GM21381 (cell line): ENCODE data around the gene ITGB6.

Experiments
- ATAC-seq: cut with Tn5 transposase; IDR thresholded peaks from one replicate; pipeline ENCODE4 v1.9.1; 2021; ENCODE audit warnings: mild to moderate bottlenecking, moderate library complexity; ENCODE audit not compliant: unreplicated experiment

ITGB6 gene

GRCh38 chr2:160222546-160223283 lies 22.6 kb upstream of the ITGB6 start:
- ATAC-seq, result no peak

DNA sequence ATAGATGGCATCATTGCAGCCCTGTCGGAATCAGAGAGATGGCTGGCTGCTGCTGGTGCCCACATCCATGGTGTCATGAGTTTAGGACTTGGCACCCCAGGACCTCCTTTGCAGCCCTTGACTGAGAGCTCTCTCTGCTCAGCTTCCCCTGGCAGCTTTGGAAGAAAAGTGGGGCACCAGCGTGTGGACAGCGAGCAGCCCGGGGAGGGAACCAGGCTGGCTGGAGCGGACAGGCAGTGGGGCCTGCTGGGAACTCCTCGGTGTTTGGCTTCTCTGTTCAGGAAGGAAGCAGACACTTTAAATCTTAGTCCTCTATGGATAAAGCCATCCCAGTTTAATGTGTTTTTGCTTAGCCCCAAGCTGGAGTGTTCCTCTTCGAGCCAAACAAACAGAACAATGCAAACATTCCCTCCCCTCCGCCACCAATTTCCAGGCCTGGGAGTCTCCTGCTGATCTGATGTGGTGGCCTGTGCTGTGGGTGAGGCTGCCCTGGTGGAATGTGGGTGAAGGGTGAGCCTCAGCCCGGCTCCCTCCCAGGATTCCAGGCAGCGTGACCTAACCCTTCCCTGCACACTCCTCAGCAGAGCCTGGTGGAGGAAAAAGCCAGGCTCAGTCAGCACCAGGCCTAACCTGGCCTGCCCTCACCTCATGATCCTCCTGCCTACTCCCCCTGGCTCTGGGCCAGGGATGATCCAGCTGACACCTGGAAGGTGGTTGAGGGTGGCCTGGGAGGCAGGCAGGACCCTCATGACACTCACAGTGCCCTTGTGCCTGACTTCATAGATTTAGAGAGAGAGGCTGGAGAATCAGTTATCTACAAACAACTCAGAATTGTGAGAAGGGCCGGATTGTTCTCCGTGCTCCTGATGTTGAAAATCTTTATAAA lies 21.6 kb upstream of the ITGB6 start:
- no peak for ATAC-seq

DNA sequence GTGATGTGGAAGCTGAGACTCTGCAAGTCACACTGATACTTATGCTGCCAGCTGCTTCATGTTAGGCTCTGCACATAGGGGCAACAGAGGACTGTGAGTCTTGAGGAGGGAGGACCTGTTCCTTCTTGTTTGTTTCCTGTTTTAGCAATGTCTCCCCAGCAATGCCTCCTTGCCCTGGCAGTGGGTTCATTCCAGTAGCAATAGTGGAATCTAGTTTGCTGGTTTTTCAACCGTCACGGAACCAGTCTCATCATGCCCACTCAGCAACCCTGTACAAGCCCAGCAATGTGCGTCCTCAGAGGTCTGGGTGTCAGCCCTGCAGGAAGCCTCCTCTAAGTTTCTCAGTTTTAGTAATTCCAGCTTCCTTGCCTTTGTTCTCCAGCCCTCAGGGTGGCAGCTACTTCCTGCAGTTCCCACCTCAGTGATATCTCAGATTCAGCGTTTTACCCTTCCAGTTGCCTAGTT lies 20.5 kb upstream of the ITGB6 start:
- no peak for ATAC-seq

DNA sequence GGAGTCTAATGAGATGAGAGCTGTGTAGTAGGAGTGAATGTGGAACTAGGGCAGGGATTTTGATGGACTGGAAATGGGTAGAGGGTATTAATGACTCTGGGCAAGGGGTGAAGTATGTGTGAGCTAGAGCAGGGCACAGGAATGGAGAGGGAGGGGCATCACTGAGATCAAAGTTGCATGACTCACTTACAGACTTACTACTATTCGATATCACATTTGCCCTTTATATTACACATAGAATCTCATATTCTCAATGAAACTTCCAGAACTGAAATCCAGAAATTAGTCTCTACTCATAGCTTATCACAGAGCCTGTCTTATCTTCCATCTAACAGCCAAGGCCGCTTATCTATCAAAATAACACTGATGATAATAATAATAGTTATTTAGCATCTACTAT lies 20.0 kb upstream of the ITGB6 start:
- ATAC-seq, result no peak

DNA sequence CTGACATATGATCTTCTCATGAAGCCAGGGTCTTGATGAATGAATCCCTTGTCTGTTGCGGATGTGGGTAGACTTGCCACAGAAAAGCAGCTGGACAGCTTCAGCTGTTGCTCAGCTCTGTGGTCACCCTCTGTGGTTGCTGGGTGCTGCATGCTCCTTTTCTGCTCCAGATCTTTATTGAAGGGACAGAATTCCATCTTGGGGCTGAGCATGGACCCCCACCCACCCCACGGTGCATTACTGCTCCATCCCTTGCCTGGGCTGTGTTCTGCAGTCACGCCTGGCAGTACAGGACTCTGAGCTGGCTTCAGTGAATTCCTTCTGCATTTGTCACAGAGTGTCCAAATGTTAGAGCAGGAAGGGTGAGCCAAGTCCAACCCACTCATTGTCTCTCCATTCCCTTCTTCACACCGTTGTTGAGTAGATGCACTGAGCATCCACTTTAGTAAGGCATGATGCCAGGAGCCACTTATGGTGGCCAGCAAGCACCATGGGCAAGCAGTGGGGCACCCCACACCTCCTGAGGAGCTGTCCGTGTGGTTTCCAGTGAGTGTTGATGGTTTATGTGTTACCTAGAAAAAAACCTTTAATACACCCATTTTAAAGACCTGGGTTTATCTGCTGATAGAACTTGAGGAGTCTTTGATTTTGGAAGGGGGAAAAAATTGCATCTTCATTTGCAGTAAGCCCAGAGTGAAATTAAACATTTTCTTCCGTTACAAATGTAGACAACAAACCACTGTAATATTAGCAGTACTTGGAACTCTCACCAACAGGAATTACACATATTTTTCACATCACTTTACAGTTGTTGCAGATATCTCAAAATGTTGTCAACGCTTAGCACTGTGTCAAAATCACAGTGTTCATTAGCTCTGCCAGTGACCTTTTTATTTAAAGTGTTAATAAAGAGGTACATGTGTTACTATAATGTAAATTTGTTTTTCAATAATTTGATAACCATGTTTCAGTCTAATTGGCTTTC lies 14.7 kb upstream of the ITGB6 start:
- no peak for ATAC-seq

GRCh38 chr2:160213511-160213910 lies 13.4 kb upstream of the ITGB6 start:
- no peak for ATAC-seq

GRCh38 chr2:160210599-160211138 lies 10.6 kb upstream of the ITGB6 start:
- peak; percentile 85 for ATAC-seq

DNA sequence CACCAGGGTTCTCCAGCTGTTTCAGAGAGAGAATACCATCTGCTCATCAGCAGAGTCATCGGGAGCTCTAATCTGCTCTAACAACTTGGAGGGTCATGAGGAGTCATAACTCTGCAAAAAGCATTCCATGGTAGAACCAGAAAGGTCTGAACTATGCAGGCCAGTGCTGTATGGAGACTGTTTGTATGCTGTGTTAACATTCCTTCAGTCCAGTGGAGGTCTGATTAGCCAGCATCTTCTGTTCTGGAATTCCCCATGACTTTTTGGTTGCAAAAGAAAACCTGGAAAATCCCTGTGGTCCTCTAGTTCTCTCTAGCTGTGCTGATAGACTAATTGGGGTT lies 9.4 kb upstream of the ITGB6 start:
- no peak for ATAC-seq

DNA sequence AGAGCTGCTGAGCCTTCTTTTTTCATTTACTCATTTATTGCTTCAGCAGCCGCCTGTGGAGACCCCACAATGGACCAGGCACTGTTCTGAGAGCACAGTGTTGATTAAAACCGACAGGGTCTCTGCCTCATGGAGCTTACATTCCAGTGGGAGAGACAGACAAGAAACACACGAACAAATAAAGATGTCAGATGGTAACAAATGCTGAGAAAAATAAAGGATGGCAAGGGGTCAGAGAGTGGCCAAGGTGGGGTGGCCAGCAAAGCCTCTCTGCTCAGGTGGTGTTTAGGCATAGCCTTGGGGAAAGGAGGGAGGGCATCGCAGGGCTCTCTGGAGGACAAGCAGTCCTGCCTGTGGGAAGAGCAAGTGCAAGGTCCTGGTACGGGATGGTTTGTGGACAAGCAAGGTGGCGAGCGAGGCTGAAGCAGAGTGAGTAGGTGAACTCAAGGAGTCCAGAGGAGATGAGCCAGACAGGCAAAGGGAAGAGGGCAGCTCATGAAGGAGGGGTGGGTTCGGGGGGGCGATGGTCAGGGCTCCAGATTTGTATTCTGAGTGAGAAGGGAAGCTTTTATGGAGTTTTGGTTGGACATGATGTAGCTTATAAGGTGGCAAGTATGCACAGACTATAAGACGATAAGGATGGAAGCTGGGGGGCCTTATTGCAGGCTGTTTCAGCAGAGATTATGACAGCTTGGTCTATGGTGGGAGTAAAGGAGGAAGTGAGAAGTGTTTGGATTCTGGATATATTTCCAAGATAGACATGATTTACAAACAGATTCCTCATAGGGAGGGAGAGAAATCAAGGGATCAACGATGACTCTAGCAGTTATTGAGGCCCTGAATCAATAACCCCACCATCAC lies 8.8 kb upstream of the ITGB6 start:
- ATAC-seq, result no peak

DNA sequence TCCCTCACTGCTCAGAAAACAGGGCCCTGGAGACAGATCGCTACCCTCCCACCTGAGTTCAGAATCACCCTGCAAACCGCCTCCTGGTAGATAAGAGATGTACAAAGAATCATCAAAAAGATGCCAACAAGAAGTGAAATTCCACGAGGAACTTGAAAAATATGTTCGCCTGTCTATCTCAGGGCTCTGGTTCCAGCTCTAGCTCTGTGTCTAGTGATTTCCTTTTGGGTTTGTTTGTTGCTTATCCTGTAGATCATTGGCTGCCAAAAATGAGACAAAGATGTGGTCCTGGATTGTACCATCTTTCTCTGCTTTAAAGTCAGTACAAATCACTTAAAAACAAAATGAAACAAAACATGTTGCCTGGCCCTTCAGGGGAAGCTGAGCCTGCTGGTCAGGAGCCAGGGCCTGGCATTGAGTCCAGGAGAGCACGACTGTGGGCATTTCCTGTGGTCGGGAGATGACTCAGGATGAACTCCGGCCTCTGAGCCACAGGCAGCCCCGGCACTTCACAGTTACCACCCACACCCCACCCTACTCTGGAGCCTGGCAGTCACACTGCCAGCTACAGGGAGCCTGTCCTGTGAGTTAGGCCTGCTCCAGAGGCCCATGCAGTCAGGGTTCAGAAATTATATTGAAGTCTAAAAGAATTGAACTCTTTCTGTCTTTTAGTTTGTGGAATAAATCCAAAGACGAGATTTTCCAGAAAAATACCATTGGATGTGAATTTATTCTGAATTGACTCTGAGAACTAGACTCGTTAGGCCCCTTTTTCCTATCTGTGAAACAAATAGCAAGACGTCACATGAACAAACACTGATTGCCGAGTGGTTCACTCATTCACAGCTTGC lies 8.0 kb upstream of the ITGB6 start:
- peak; percentile 33 for ATAC-seq

DNA sequence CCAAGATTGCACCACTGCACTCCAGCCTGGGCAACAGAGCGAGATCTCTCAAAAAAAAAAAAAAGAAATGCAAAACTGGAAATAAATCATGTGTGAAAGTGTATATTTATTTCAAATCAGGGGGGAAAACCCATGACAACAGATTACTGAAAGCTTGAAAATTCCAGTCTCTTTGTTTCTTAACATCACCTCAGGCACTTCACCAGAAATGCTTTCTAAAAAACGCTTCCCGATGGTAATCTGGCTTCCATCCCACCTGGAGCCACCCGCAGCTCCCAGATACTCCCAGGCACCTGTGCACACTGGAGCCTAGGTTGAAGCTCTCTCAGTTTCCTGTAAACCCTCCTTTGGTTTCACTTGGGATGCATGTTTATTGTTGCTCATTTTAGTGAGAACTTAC lies 7.2 kb upstream of the ITGB6 start:
- ATAC-seq, result no peak

GRCh38 chr2:160206436-160206835 lies 6.4 kb upstream of the ITGB6 start:
- no peak for ATAC-seq

DNA sequence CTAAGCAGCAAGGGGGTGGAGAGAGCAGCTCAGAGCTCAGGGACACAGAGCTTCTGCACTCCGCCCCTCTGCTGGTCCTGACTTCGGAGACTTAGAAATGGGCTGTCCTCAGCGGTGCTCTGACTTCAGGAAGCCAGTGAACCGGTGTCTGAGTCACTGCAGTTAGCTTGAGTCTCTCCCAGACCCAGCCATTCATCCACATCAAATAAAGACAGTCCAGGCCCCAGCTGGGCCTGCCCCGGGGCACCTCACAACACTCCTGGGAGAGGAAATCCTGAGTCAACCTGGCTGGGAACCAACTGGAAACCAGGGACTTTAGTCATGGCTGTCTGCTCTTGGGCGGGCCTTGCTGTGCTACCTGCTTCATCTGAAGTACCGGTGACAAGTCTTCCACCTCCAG lies 5.4 kb upstream of the ITGB6 start:
- ATAC-seq, result no peak

- no peak for ATAC-seq
Measured at GRCh38 chr2:160203422-160203821, 3.4 kb upstream of the ITGB6 start.

DNA sequence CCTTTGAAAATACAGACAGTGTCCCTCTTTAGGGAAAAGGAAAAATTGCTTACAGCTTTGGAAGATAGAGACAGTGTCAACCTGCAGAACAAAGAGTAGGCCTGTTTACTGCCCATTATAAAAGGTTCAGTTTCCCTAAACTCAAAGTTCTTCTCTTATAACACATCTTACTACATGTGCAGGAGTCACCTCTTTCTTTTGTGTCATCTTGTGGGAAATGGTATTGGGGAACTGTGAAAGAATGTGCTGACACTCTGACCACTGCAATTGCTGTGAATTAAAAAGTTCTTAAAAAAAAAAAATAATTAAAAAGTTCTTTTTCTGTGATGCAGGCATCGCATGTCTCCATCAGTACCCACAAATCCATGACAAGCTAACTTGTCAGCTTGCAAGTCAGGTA lies 2.9 kb upstream of the ITGB6 start:
- ATAC-seq, result no peak

DNA sequence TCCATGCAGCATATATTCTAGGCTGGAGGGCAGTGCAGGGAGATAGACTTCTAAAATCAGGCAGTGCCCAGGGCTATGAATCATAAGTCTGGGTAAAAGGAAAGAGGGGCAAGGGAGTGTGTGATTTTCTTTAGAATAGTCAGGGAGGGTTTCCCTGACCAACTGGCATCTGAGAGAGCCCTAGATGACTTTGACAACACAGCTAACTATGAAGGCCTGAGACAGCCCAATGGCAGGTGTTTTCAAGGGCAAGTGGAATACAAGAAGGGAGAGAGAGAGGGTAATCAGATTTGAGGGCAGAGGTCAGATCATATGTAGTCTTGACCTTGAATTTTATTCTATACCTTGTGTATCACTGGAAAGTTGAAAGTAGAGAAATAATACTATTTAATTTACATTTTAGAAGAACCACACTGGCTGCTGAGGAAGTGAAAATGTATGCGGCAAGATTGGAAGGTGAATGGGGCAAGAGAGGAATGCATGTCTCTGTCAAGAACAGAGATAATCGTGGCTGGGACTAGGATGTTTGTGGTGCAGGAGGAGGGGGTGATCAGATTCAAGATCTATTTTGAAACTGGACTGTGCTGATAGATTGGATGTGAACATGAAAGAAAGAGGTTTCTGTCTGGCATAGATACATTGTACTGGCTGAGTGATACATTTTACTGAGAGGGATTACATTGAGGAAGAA lies 1.9 kb upstream of the ITGB6 start:
- ATAC-seq, result no peak

- no peak for ATAC-seq
Measured at GRCh38 chr2:160200921-160201320, 849 bp upstream of the ITGB6 start.

GRCh38 chr2:160199053-160199452 lies 1.0 kb downstream of the ITGB6 start:
- no peak for ATAC-seq
